Gastrocnemius medialis (tissue), 4 donors: Measurements from ENCODE around the gene CEACAM19.

Source experiments
- CTCF ChIP-seq, 5 experiments: fragments of 450-650 bp in 3 of 5; fragments of 200-600 bp in 2 of 5; sonication (generic) in 2 of 5; IDR thresholded peaks in 4 of 5; conservative IDR thresholded peaks in 1 of 5; 1 replicate in 4 of 5; 2 replicates in 1 of 5; pipeline ENCODE4 v1.5.1; 2016 to 2019; ENCODE audit warnings: antibody characterized with exemption in 5 of 5, mild to moderate bottlenecking in 3 of 5, moderate library complexity in 3 of 5
- POLR2A ChIP-seq, 2 donors: fragments of 450-650 bp; IDR thresholded peaks; one replicate each; pipeline ENCODE4 v1.6.1; 2017; ENCODE audit warnings: antibody characterized with exemption in 2 of 2, mild to moderate bottlenecking in 2 of 2, moderate library complexity in 2 of 2

GRCh38 chr19:44671400-44671799 lies at the start of gene CEACAM19:
- TF ChIP-seq CTCF (IDR thresholded peaks at IDR 0.05 in 4 of 5, conservative IDR thresholded peaks at IDR 0.05 in 1 of 5) (no peak), POLR2A (IDR thresholded peaks at IDR 0.05) (no peak)
